Adipocyte (in vitro differentiated cells): Measurements from ENCODE around the gene KCNQ1.

Source experiments
- DNase-seq: peaks from one replicate; pipeline ENCODE4 v3.0.0-alpha.2; 2015; ENCODE audit warnings: low read depth
- H3K27me3 ChIP-seq: replicated peaks from 2 replicates; pipeline ENCODE4 v1.7.0; 2013; ENCODE audit warnings: mild to moderate bottlenecking, low read length, moderate library complexity; ENCODE audit not compliant: control insufficient read depth, insufficient read depth
- H3K36me3 ChIP-seq: 2 replicates; pipeline ENCODE4 v1.7.0; 2013; ENCODE audit warnings: low read length, mild to moderate bottlenecking, moderate library complexity; ENCODE audit not compliant: control insufficient read depth, insufficient read depth, severe bottlenecking
- H3K4me1 ChIP-seq: 2 replicates; pipeline ENCODE4 v1.7.0; 2013; ENCODE audit warnings: mild to moderate bottlenecking, low read length, moderate library complexity; ENCODE audit not compliant: control insufficient read depth, insufficient read depth
- H3K4me3 ChIP-seq: 2 replicates; pipeline ENCODE4 v1.7.0; 2013; ENCODE audit warnings: mild to moderate bottlenecking, low read length, moderate library complexity
- H3K9ac ChIP-seq: 2 replicates; pipeline ENCODE4 v1.7.0; 2013; ENCODE audit warnings: mild to moderate bottlenecking, low read length, moderate library complexity
- H3K9me3 ChIP-seq: 2 replicates; pipeline ENCODE4 v1.7.0; 2013; ENCODE audit warnings: mild to moderate bottlenecking, low read length, moderate library complexity; ENCODE audit not compliant: control insufficient read depth

The KCNQ1 gene

DNA sequence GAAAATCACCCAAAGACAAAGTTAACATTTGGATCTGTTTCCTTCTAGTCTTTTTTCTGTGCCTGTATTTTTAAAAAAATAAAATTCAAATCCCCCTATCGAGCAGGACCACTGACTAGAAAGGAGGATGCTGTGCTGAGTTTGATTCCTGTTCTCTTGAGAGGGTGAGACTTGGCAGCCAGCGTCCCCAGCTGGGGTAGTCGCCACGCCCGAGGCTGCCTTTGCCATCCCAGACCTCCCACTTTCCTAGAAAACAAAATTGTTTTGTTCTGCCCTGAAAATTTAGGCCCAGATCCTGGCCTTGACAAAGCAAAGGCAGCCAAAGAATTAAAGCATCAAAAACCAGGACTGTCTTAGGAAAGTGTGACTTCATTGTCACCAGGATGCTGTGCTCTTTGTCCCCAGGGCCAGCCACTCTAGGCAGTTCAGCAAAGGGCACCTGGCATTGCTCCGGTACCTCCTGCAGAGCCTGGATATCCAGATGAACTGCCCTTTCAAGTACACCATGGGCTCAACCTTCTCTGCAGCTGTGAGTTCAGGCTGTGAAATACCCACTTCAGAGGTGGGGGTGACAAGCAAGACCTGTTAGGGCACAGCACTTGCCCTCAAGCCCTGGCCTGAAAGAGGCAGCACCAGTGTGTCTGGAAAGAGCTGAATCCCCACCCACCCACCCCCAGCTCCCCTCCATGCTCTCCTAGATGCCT, 210.4 kb downstream of the KCNQ1 start:
- Histone ChIP-seq H3K4me3 (no peak overlapping the region), H3K4me1 (no peaks in the 10 kb centered on the region), H3K36me3 (no peaks in the 10 kb centered on the region), H3K9ac (no peak overlapping the region), H3K27me3 (no peaks in the 10 kb centered on the region), H3K9me3 (peaks cover 86% of the 10 kb centered on the region)
- no peak for DNase-seq

DNA sequence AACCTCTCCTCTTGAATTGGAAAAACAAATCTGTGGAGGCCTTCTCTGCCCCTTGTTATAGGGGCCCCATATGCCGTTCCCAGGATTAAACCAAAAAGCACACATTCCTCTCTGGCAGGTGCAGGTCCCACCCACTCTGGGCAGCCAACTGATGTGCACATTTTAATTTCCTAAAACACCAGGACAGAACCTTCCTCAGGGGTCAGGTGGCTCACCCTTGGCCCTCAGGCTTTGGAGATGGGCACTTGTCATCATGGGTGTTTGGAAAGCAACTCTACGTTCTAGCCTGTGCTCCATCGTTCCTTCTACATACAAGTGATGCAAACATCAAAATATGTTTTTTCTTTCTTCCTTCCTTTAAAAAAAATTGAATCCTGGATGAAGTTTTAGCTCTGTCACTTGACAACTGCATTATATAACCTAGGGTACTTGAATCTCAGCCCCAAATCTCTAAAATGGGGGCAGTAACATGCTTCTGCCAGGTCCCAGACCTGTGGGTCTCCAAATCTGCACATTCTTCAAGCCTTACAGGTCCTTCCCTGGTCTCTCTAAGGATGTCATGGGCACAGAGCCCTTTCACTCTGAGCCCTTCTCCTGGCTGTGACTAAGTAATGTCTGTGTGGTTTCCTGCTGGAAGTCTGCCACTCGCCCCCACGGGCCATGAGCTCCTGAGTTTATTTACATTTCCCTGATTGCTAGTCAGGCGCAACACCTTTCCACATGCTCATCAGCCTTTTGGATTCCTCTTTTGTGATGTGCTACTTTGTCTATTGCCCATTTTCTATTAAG, 211.2 kb downstream of the KCNQ1 start:
- H3K9ac ChIP-seq, result no peak overlapping the region
- peak; percentile 30 for DNase-seq
- no peaks in the 10 kb centered on the region for H3K4me1 ChIP-seq
- no peak overlapping the region for H3K4me3 ChIP-seq
- H3K27me3 ChIP-seq, result no peaks in the 10 kb centered on the region
- no peaks in the 10 kb centered on the region for H3K36me3 ChIP-seq
- peaks cover 86% of the 10 kb centered on the region for H3K9me3 ChIP-seq

DNA sequence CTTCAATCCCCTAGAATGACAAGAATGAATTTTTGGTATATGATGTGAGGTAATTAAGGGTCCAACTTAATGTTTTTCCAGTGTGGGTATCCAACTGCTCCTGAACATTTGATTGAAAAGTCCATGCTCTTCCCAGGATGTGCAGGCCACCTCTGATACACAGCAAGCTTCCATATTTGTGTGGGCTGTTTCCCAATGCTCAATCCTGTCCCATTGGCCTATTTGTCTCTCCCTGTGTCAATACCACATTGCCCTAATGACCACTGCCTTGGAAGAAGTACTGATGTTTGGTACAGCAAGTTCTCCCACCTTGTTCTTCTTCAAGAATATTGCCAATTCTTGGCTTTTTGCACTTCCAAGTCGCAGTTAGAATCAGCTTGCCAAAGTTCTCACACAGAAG, 212.1 kb downstream of the KCNQ1 start:
- H3K4me3 ChIP-seq, result no peak overlapping the region
- H3K27me3 ChIP-seq, result no peaks in the 10 kb centered on the region
- peaks cover 86% of the 10 kb centered on the region for H3K9me3 ChIP-seq
- no peak overlapping the region for H3K9ac ChIP-seq
- no peaks in the 10 kb centered on the region for H3K4me1 ChIP-seq
- no peak for DNase-seq
- no peaks in the 10 kb centered on the region for H3K36me3 ChIP-seq

DNA sequence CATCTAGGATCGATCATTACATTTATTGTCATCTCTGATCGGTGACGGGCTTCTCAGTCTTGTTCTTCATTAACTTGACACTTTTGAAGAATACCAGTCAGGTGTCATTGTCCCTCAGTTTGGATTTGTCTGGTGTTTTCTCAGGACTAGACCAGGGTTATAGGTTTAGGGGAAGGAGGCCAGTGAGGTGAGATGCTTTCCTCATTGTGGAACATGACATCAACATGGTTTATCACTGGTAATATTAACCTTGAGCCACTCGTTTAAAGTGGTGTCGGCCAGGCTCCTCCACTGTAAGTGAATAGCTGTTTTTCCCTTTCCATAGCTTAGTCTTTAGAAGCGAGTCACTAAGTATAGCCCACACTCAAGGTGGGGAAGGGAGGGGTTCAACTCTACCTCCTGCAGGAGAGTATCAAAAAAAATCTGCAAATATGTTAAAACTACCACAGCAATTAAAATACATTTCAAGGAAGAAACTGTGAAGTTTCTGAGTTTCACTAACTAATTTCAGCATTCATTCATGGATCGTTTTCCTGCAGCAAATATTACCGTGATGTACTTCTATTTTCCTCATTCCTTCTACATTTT, 213.0 kb downstream of the KCNQ1 start:
- Histone ChIP-seq H3K27me3 (no peaks in the 10 kb centered on the region), H3K9ac (no peak overlapping the region), H3K9me3 (peaks cover 78% of the 10 kb centered on the region), H3K4me1 (no peaks in the 10 kb centered on the region), H3K36me3 (no peaks in the 10 kb centered on the region), H3K4me3 (no peak overlapping the region)
- DNase-seq, result no peak

DNA sequence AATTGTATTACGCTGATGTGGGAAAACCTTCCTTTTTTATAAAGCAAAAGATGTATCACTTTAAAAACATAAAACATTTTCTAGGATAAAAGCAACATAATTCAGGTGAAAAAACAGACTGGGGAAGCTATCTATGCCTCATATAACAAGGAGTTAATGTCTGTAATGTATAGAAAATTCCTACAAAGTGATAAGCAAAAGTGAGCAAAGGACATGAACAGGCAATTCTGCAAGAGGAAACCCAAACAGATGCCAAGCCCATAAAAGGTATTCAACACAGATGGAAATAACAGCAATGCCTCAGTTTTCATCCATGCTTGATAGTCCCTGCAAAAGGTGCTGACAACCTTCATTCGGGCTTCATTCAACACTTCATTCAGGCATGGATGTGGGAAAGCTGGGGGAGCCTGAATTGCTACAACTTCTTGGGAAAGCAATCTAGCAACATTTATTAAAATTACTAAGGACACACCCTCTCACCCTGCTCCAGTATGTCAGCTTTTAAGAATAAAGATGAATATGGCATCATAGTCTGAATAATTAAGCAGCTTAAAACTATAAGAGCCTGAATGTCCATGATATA, 215.6 kb downstream of the KCNQ1 start:
- peaks cover 9% of the 10 kb centered on the region for H3K36me3 ChIP-seq
- H3K9me3 ChIP-seq, result peaks cover 59% of the 10 kb centered on the region
- peak overlapping the region; percentile 44 for H3K4me3 ChIP-seq
- H3K27me3 ChIP-seq, result no peaks in the 10 kb centered on the region
- no peak for DNase-seq
- H3K4me1 ChIP-seq, result no peaks in the 10 kb centered on the region
- H3K9ac ChIP-seq, result no peak overlapping the region

DNA sequence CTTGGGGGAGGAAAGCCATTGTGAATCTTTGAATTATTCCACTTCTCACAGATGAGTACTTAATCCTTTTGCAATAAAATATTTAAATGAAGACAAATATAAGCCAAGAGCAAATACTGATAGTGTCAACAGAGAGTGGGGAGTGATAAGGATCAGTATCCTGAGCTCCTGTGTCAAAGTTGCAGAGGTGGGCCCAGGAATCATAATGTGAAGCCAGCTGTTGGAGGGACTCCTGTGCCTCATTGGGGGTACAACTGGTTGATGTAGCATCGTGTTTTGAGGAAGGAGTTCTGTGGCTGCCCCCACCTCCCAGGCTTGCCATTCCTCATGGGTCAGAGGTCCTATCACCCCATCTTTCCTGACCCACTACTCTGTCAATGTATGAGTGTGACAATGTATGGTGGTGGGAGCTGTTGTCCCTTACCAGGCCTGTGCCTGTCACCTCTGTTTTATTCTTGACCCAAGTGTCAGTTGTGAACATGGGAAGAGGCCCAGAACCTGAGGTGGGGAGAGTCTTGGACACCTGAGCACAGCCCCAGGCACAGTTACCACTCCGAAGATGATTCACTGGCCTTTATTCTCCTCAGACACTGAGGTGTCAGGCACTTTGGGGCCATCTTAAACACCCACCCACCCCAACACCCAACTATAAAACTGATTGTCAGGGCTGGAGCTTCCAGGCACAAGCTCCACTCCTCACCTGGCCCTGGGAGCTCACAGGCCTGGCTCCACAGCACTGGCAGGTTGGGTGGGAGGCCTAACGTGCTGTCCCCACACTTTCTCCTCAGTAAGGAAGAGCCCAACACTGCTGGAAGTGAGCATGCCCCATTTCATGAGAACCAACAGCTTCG, 216.6 kb downstream of the KCNQ1 start:
- H3K4me1 ChIP-seq, result peaks cover 6% of the 10 kb centered on the region
- H3K9ac ChIP-seq, result no peak overlapping the region
- DNase-seq, result no peak
- peaks cover 9% of the 10 kb centered on the region for H3K36me3 ChIP-seq
- H3K4me3 ChIP-seq, result peak overlapping the region; percentile 44
- peaks cover 56% of the 10 kb centered on the region for H3K9me3 ChIP-seq
- H3K27me3 ChIP-seq, result no peaks in the 10 kb centered on the region

DNA sequence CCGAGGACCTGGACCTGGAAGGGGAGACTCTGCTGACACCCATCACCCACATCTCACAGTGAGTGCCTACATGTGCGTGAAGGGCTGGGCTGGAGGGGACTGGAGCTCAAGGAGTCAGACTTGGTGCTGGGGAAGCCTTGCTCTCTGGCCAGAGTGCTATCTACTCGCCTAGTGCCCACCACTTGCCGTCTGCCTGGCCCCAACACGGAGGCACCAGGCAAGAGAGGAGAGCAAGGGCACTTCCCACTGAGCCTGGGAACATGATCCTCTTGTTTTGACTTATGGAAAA, 217.2 kb downstream of the KCNQ1 start:
- Histone ChIP-seq H3K27me3 (no peaks in the 10 kb centered on the region), H3K9ac (no peak overlapping the region), H3K9me3 (peaks cover 50% of the 10 kb centered on the region), H3K4me1 (peaks cover 12% of the 10 kb centered on the region), H3K4me3 (no peak overlapping the region), H3K36me3 (peaks cover 9% of the 10 kb centered on the region)
- DNase-seq, result no peak

DNA sequence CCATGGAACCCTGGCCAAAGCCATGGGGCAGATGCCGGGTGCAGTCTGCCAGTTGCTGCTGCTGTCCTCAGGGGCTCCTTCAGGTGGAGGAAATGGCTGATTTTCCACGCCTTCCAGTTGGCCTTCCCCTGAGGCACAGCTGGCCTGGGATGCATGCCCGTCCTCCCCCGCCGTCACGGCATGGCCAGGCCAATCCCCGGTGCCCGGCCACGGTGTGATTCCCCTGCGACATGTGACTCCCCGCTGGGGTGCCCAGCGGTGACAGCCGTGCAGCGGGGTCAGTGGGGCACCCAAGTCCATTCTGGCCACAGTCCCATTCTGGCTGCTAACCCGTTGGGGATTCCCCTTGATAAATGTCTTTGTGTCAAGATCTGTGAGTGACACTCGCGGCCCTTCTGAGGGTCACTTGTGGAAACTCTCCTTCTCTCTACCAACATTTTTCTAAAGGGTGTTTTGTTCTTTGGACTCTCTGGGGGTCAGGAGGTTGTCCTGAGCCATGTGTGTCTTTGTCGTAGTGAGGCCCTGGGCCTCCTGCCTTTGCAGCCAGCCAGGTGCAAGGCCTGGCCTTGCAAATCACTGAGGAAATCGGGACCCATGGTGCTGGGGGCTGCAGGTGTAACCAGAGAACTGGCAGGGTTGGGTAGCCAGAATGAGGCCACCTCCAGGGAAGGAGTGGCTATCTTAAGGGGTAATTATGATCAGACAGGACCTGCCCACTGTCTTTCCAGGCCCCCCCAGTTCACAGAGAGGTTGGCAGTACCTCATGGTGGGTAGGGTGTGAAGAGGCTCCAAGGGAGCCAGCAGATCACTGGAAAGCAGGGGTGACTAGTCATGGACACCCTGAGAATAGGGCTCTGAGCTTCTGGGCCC, 217.9 kb downstream of the KCNQ1 start:
- Histone ChIP-seq H3K4me3 (no peak overlapping the region), H3K27me3 (no peaks in the 10 kb centered on the region), H3K9me3 (peaks cover 43% of the 10 kb centered on the region), H3K4me1 (peaks cover 15% of the 10 kb centered on the region), H3K9ac (no peak overlapping the region), H3K36me3 (peaks cover 9% of the 10 kb centered on the region)
- peak; percentile 13 for DNase-seq

DNA sequence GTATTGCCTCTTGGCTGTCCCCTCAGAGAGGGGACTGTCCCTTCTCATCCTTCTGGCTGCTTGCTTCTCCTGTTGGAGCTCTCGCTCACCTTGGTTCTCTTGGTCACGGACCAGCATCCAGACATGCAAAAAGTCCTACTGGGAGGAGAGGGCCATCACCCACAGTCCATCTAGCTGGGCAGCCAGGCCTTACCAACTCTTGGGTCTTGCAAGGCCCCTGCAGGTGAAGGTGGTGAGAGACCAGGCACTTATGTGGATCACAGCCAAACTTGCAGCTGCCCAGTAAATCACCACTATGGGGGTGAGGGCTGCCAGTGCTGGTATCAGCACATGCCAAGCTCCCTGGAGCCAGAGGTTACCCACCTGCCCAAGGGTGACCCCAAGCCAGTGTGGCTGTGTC, 218.7 kb downstream of the KCNQ1 start:
- H3K36me3 ChIP-seq, result peaks cover 16% of the 10 kb centered on the region
- H3K27me3 ChIP-seq, result no peaks in the 10 kb centered on the region
- H3K9me3 ChIP-seq, result peaks cover 35% of the 10 kb centered on the region
- DNase-seq, result no peak
- no peak overlapping the region for H3K4me3 ChIP-seq
- H3K4me1 ChIP-seq, result peaks cover 15% of the 10 kb centered on the region
- no peak overlapping the region for H3K9ac ChIP-seq

DNA sequence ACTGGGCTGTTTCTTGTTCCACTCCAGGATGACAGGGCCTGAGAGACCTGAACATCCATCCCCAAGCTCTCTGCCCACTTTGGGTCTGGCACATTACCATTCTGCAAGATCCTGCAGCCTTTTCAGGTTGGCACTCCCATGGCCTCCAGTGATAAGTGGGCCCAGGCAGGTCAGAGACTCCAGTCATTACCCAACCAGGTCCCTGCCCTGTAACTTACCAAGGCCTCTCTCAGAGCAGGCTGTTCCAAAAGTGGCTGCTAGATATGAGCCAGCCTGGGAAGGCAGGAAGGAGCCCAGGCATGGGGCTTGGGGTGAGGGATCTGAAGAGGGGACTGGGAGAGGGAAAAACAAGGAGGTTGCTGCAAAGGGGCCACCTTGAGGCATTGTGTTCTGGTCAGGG, 219.1 kb downstream of the KCNQ1 start:
- DNase-seq, result no peak
- H3K4me1 ChIP-seq, result peaks cover 15% of the 10 kb centered on the region

More for the DNA sequence above, 219.1 kb downstream of the KCNQ1 start:
- Histone ChIP-seq H3K36me3 (peaks cover 20% of the 10 kb centered on the region), H3K9me3 (peaks cover 31% of the 10 kb centered on the region), H3K9ac (no peak overlapping the region), H3K27me3 (no peaks in the 10 kb centered on the region), H3K4me3 (no peak overlapping the region)
